Measurements from ENCODE around the gene PALMD. TPM values are rescaled to one million over a fixed set of nuclear protein-coding genes. Genes with fewer than 3 reads are reported as not detected.

PALMD gene
- total RNA-seq, 1 experiment from 2014 or later: not detected

- no peak overlapping the region for H3K27ac Mint-ChIP-seq
Measured at GRCh38 chr1:99672530-99673213, 26.8 kb downstream of the PALMD start.

More at GRCh38 chr1:99672530-99673213, 26.8 kb downstream of the PALMD start:
- H2BK15ac ChIP-seq (ENCODE audit: low read depth, low read length): no peak overlapping the region
- no peak overlapping the region for H2AFZ ChIP-seq (ENCODE audit: low read length)
- H3K79me1 ChIP-seq (ENCODE audit: insufficient read depth, low read depth, low read length, poor library complexity, severe bottlenecking): no peaks in the 10 kb centered on the region
- Mint-ChIP-seq H3K4me1 (no peaks in the 10 kb centered on the region; a peak in 1 of 4 replicates), H3K9me3 (no peaks in the 10 kb centered on the region), H3K36me3 (ENCODE audit: insufficient read depth in 1 of 3, low read depth in 3 of 3) (no peaks in the 10 kb centered on the region), H3K4me3 (no peak overlapping the region), H3K27me3 (ENCODE audit: low read depth) (no peaks in the 10 kb centered on the region)
- H4K91ac ChIP-seq (ENCODE audit: insufficient read length, low read depth, low read length): no peak overlapping the region
- no peak overlapping the region for H3K14ac ChIP-seq (ENCODE audit: insufficient read depth, low read length)
- H4K5ac ChIP-seq (ENCODE audit: insufficient read length, low read depth, low read length): no peak overlapping the region
- H3K56ac ChIP-seq (ENCODE audit: insufficient read length, low read depth, low read length): no peak overlapping the region
- H3K27me3 ChIP-seq (ENCODE audit: insufficient read depth, low read length): no peaks in the 10 kb centered on the region
- no peak overlapping the region for H2BK5ac ChIP-seq (ENCODE audit: insufficient read length, low read length)
- no peaks in the 10 kb centered on the region for H3K4me1 ChIP-seq (ENCODE audit: insufficient read depth, low read length)
- no peak overlapping the region for H2BK120ac ChIP-seq (ENCODE audit: low read depth, low read length, poor library complexity, severe bottlenecking)
- H2BK20ac ChIP-seq (ENCODE audit: low read depth, low read length, poor library complexity, severe bottlenecking): no peak overlapping the region
- no peak overlapping the region for H2BK12ac ChIP-seq (ENCODE audit: insufficient read length, low read depth, low read length)
- H3K23me2 ChIP-seq (ENCODE audit: insufficient read length, low read depth, low read length, poor library complexity, severe bottlenecking): no peaks in the 10 kb centered on the region
- TF ChIP-seq CTCF (conservative IDR thresholded peaks at IDR 0.05): no peak
- no peak overlapping the region for H3K9ac ChIP-seq (ENCODE audit: extremely low read depth, insufficient read length, low read length)
- H2AK5ac ChIP-seq (ENCODE audit: insufficient read length, low read length): no peak overlapping the region
- no peak overlapping the region for H3K27ac ChIP-seq (ENCODE audit: insufficient read length, low read depth, low read length)
- WGBS (ENCODE audit: extremely low coverage, insufficient read length, low lambda C conversion rate): no CpG with 5 or more reads among the region's 6 CpGs
- no peak overlapping the region for H3K18ac ChIP-seq (ENCODE audit: insufficient read length, low read depth, low read length)
- no peak for DNase-seq
- H4K20me1 ChIP-seq (ENCODE audit: control insufficient read depth, insufficient read depth, insufficient read length): no peaks in the 10 kb centered on the region
- H3T11ph ChIP-seq (ENCODE audit: low read length): no peak overlapping the region
- no peak overlapping the region for H4K8ac ChIP-seq (replicated peaks; ENCODE audit: insufficient read length, low read depth, low read length)
- no peaks in the 10 kb centered on the region for H3K9me3 ChIP-seq (ENCODE audit: control insufficient read depth, low read depth, low read length)
- no peak overlapping the region for H3K4me2 ChIP-seq (ENCODE audit: insufficient read depth, insufficient read length, low read length)
- no peak overlapping the region for H3K4ac ChIP-seq (ENCODE audit: low read depth, low read length)
- H3K79me2 ChIP-seq (ENCODE audit: insufficient read depth, low read length): no peaks in the 10 kb centered on the region
- H3K23ac ChIP-seq (ENCODE audit: insufficient read length, low read depth, low read length): no peak overlapping the region

Measured in H9 (cell line).